Ascending aorta (tissue), 2 donors: ENCODE results near the gene TOPORS. TPM values are rescaled to one million over a fixed set of nuclear protein-coding genes. Genes with fewer than 3 reads are reported as not detected.

Experiments
- DNase-seq, 2 donors: peaks; one replicate each; pipeline ENCODE4 v3.0.0-alpha.2; 2019; ENCODE audit warnings: low spot score in 2 of 2
- H3K27ac ChIP-seq, 2 donors: fragments of 200-600 bp; sonication (generic); one replicate each; pipeline ENCODE4 v1.5.1; 2016 to 2017; ENCODE audit warnings: mild to moderate bottlenecking in 1 of 2
- H3K27me3 ChIP-seq: fragments of 200-600 bp; sonication (generic); one replicate; pipeline ENCODE4 v1.5.1; 2017
- H3K36me3 ChIP-seq, 2 donors: fragments of 200-600 bp; sonication (generic); one replicate each; pipeline ENCODE4 v1.5.1; 2016
- H3K4me1 ChIP-seq, 2 donors: fragments of 200-600 bp; sonication (generic); one replicate each; pipeline ENCODE4 v1.5.1; 2016 to 2017; ENCODE audit warnings: mild to moderate bottlenecking in 1 of 2
- H3K4me3 ChIP-seq, 2 donors: fragments of 200-600 bp; sonication (generic); one replicate each; pipeline ENCODE4 v1.5.1; 2016 to 2017; ENCODE audit warnings: mild to moderate bottlenecking in 1 of 2
- H3K9me3 ChIP-seq, 2 donors: fragments of 200-600 bp; sonication (generic); one replicate each; pipeline ENCODE4 v1.5.1; 2016
- CTCF ChIP-seq, 3 experiments: fragments of 200-600 bp in 2 of 3; fragments of 450-650 bp in 1 of 3; sonication (generic) in 2 of 3; IDR thresholded peaks; one replicate each; pipeline ENCODE4 v1.5.1; 2016 to 2019; ENCODE audit warnings: antibody characterized with exemption in 3 of 3, mild to moderate bottlenecking in 1 of 3, moderate library complexity in 1 of 3
- intact Hi-C: fragments of 100-400 bp; cut with DNase I; formaldehyde crosslinking; loops from one replicate; pipeline ENCODE4 v1.15.1; 2023
- total RNA-seq: library from RNA; depleted of rRNA; stranded (reverse); fragments of >200 nt; gene quantifications from one replicate; pipeline ENCODE4 v1.1.0, GENCODE V29; 2016

Gene TOPORS
- total RNA-seq, 1 donor from 2014 or later, result 5.2 TPM

- Histone ChIP-seq H3K9me3 (no peaks in the 10 kb centered on the region), H3K27ac (peak within 1 kb of the TSS; percentile 82 to 91), H3K4me1 (peaks cover 0 to 12% of the 10 kb centered on the region in 2 donors), H3K36me3 (no peaks in the 10 kb centered on the region), H3K4me3 (peak within 1 kb of the TSS; percentile 66 to 93), H3K27me3 (no peaks in the 10 kb centered on the region)
- peak; percentile 54 to 97 for DNase-seq
- TF ChIP-seq CTCF (IDR thresholded peaks at IDR 0.05), result no peak
- intact Hi-C loops, result loop anchor here (1.0 to 2.0 kb wide), 4 partner anchors 21 to 428 kb away; partner anchors contain the start of genes ACO1, APTX, RIGI and SMIM27
Observed at GRCh38 chr9:32572900-32573523, 20.6 kb upstream of the TOPORS start, which contains the start of gene NDUFB6. TSS of gene NDUFB6 (minus strand) at chr9:32573159. CDS start at chr9:32573060, 99 bp downstream.

- intact Hi-C loops, result loop anchor here (2.0 kb wide), 2 partner anchors 45 to 429 kb away; partner anchors contain the start of genes APTX and RIGI
- DNase-seq, result peak in 1 of 2 donors; percentile 81
- H3K27ac ChIP-seq, result peak overlapping the region; percentile 82 to 91
- H3K27me3 ChIP-seq, result no peaks in the 10 kb centered on the region
- peaks cover 0 to 12% of the 10 kb centered on the region in 2 donors for H3K4me1 ChIP-seq
- peak overlapping the region; percentile 66 to 93 for H3K4me3 ChIP-seq
- no peaks in the 10 kb centered on the region for H3K9me3 ChIP-seq
- peaks cover 0 to 6% of the 10 kb centered on the region in 2 donors for H3K36me3 ChIP-seq
- TF ChIP-seq CTCF (IDR thresholded peaks at IDR 0.05), result peak; percentile 32 to 53 (median 34)
Observed at GRCh38 chr9:32571969-32572899, 19.8 kb upstream of the TOPORS start.

DNA sequence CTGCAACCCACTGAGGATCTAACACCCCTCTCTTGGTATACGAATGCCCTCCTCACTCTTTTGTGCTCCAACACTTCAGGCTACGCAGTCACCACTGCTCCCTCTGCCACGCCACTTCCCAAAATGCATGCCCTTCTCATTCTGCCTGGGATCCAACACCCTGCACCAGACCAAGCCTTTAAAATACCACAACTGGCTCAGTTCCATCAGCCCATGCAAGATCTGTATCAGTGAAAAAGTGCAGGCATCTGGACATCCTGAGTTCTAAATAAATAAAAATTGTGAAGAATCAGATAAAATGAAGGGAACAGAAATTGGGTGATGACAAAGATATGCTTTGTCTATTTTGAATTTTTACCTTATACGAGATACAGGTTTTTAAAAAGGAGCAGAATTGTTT is 17.9 kb upstream of the TOPORS start:
- intact Hi-C loops, result no loop called here
- TF ChIP-seq CTCF (IDR thresholded peaks at IDR 0.05), result no peak

DNA sequence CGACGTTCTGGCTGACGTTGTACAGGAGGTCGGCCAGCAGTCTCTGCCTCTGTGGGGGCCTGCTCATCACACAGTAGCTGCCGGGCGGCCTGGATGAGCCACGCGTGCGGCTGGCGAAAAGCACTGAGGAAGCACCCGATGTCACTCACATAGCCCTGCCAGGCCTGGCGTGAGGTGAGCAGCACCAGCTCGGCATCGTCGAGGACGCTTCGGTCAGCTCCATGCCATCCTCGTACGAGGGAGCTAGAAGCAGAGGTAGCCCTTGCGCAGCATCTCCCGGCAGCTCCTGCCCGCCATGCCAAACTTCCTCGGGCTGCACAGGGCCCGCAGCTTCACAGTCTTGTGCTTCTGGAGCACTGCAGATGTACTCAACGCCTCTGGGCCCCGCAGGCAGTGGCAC is 14.4 kb upstream of the TOPORS start:
- Histone ChIP-seq H3K4me1 (peaks cover 0 to 2% of the 10 kb centered on the region in 2 donors), H3K36me3 (peaks cover 26 to 37% of the 10 kb centered on the region in 2 donors), H3K9me3 (no peaks in the 10 kb centered on the region), H3K27me3 (no peaks in the 10 kb centered on the region), H3K4me3 (no peak overlapping the region), H3K27ac (no peak overlapping the region)
- intact Hi-C loops, result no loop called here
- no peak for DNase-seq
- no peak for TF ChIP-seq CTCF (IDR thresholded peaks at IDR 0.05)

More for the DNA sequence above, 17.9 kb upstream of the TOPORS start:
- no peak overlapping the region for H3K27ac ChIP-seq
- H3K27me3 ChIP-seq, result no peaks in the 10 kb centered on the region
- no peaks in the 10 kb centered on the region for H3K9me3 ChIP-seq
- peaks cover 17 to 24% of the 10 kb centered on the region in 2 donors for H3K36me3 ChIP-seq
- no peak for DNase-seq
- H3K4me3 ChIP-seq, result no peak overlapping the region
- H3K4me1 ChIP-seq, result peaks cover 0 to 12% of the 10 kb centered on the region in 2 donors

DNA sequence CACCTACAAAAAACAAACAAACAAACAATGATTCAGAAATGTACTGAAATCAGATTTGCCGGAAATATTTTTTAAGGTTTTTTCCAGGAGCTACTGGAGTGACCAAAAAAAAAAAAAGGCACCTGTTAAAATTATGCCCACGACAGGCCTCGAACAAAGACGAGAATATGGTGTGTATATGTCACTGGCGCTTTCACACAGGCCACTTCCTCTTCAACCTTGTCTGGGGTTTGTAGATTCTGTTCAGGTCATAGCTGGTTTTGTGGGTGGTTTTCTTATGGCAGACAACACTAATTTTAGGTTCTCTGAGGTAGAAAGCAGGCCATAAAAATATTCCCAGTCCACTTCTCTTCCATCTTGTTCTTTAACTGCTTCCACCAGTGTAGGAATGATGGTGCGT is 13.6 kb upstream of the TOPORS start:
- no peak overlapping the region for H3K4me3 ChIP-seq
- H3K36me3 ChIP-seq, result peaks cover 26 to 37% of the 10 kb centered on the region in 2 donors
- no peaks in the 10 kb centered on the region for H3K9me3 ChIP-seq
- no peaks in the 10 kb centered on the region for H3K4me1 ChIP-seq
- H3K27ac ChIP-seq, result no peak overlapping the region
- no peak for DNase-seq
- TF ChIP-seq CTCF (IDR thresholded peaks at IDR 0.05), result no peak
- intact Hi-C loops, result no loop called here
- H3K27me3 ChIP-seq, result no peaks in the 10 kb centered on the region
